ENCODE results near the gene AGAP1.

Gene AGAP1

DNA sequence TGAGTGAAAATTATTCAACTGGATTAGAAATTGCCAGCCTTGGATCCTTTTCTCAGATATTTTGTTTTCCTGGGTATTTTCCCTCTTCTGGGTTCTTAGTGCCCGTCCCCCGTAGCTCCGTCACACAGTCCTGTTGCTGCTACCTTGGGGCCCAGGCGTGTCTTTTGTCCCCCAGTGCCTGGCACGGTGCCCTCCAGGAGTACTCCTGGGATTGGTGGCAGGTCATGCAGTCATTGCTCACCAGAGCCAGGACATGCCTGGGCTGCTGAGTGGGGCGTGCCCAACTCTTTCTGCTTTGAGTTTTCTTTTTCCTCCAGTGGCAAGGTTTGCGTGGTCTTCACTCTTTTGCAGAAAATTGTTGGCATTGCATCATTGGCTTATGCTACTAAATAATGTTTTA lies 275.2 kb downstream of the AGAP1 start:
- TF ChIP-seq, protein P1, sequence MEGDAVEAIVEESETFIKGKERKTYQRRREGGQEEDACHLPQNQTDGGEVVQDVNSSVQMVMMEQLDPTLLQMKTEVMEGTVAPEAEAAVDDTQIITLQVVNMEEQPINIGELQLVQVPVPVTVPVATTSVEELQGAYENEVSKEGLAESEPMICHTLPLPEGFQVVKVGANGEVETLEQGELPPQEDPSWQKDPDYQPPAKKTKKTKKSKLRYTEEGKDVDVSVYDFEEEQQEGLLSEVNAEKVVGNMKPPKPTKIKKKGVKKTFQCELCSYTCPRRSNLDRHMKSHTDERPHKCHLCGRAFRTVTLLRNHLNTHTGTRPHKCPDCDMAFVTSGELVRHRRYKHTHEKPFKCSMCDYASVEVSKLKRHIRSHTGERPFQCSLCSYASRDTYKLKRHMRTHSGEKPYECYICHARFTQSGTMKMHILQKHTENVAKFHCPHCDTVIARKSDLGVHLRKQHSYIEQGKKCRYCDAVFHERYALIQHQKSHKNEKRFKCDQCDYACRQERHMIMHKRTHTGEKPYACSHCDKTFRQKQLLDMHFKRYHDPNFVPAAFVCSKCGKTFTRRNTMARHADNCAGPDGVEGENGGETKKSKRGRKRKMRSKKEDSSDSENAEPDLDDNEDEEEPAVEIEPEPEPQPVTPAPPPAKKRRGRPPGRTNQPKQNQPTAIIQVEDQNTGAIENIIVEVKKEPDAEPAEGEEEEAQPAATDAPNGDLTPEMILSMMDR (IDR thresholded peaks at IDR 0.05; ENCODE audit: insufficient read depth, low read depth, low read length, missing control alignments) = no peak
- H3K4me3 ChIP-seq (ENCODE audit: low read length) = no peak overlapping the region
- peak; percentile 66 for DNase-seq (ENCODE audit: low read depth)

DNA sequence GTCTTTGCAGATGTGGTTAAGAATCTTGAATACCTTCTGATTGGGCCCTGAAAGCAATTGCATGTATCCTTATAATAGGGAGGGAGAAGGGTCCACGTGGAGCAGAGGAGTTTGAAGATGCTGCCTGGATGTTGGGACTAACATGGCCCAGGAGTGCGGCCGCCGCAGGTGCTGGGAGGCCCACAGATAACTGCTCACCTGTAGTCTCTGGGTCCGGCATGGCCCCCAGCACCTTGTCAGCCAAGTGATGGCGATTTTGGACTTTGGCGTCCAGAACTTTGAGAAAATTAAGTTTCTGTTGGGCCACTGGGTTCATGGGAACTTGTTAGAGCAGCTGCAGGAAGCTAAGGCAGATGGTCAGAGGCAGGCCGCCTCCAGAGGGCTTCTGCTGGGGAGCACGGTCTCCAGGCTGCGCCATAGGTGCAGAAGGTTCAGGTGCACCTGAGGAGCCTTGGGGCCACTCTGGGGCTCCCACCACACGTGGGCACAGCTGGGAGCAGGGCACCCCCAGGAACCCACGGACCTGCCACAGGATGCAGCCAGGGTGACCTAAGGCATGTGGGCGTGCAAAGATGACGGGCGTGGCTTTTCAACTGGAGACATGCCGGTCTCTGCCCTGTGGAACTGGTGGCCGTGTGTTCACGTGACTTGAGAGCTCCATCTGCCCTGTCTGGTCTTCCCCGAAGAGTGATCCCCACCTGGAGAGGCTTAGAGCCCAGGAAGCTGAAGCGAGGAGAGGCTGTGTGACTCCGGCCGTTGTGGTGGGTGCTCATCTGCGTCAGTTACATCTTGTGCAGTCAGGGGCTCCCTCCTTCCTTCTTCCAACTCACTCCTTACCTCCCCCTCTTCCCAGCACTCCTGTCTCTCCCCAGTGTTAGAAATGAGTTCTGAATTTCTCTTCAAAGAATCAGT lies 277.3 kb downstream of the AGAP1 start:
- no peak for DNase-seq (ENCODE audit: low read depth)
- H3K4me3 ChIP-seq (ENCODE audit: low read length) = no peak overlapping the region
- TF ChIP-seq, protein P1 (IDR thresholded peaks at IDR 0.05; ENCODE audit: insufficient read depth, low read depth, low read length, missing control alignments) = no peak

DNA sequence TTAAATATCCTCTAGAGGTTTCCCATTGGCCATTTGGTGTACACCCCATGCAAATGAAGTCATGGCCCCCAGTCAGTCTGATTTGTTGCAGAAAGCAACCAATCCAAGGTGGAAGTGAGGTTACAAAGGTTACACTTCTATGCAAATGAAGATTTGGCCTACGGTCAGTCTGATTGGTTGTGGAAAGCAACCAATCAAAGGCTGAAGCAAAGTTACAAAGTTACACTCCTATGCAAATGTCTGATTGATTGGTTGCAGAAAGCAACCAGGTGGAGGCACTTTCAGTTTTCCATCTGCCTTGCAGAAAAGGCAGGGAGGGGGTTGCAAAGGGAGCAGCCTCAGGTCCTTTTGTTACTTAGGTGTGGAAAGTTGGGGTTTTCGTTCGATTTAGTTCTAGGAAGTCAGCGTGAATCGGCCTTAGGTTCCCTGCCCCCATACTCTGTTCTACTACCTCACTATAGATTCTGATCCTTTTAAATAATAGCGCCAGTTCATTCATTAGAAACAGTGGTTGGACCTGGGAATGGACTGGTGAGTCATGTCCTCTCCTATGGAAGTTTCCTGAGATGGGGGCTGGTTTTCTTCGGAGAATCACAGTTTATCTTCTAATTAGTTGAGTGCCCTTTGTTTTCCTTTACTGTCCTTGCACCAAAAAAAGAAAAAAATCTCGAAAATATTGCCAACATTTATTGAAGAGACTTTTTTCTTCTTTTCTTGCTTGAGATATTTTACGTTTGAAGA lies 279.5 kb downstream of the AGAP1 start:
- no peak for DNase-seq (ENCODE audit: low read depth)
- TF ChIP-seq, protein P1 (IDR thresholded peaks at IDR 0.05; ENCODE audit: insufficient read depth, low read depth, low read length, missing control alignments) = no peak
- H3K4me3 ChIP-seq (ENCODE audit: low read length) = no peak overlapping the region

DNA sequence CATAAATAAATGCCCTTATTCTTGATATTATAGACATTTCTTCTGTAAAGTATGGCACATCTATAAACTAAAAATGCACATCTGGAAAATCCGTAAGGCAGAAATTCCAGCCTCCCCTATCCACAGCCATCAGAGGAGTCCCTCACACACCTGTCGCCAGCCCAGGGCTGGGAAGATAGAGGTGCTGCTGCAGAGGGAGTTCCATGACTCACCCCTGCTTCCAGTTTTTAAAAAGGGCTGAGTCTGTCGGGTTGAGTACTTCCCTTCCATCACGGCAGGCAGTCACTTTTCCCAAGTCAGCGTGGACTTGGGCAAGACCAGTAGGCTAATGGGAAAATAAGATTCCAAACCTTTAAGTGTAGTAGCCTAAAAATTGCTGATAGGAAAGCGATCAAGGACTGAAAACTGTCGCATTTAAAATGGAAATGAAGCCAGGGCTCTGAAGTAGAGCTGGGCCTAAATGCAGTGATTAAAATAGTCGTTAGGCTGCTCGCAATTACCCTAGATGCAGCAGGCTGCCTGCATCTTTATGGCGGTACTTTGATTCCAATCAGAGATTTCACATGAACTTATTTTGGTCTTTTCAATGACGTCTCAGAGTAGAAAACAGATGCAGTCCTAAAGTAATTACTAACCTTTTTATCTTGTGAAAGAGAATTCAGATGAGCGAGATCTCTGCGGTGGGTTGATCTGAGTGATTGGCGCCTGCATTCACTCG lies 280.5 kb downstream of the AGAP1 start:
- H3K4me3 ChIP-seq (ENCODE audit: low read length) = no peak overlapping the region
- TF ChIP-seq, protein P1 (IDR thresholded peaks at IDR 0.05; ENCODE audit: insufficient read depth, low read depth, low read length, missing control alignments) = no peak

DNA sequence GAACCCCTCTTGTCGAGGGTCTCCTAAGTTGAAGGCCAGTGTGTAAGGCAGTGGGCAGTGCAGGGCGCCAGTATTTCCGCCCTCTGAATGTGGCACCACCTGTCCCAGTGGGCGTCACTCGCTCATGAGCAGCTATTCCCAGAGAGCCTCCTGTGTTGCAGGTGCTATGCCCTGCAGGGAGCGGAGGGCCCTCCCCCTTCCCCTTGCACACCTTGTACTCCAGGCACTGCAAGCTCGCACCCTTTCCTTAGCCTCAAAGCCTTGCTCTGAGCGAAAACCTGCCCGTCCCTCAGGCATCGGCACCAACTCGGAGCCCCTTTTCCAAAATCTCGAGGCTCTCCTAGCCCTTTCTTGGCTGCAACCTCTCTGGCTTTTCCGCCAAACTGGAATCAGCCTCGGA lies 282.7 kb downstream of the AGAP1 start:
- no peak overlapping the region for H3K4me3 ChIP-seq (ENCODE audit: low read length)
- TF ChIP-seq, protein P1 (IDR thresholded peaks at IDR 0.05; ENCODE audit: insufficient read depth, low read depth, low read length, missing control alignments) = no peak
- no peak for DNase-seq (ENCODE audit: low read depth)

More for the DNA sequence above, 280.5 kb downstream of the AGAP1 start:
- peak; percentile 10 for DNase-seq (ENCODE audit: low read depth)

DNA sequence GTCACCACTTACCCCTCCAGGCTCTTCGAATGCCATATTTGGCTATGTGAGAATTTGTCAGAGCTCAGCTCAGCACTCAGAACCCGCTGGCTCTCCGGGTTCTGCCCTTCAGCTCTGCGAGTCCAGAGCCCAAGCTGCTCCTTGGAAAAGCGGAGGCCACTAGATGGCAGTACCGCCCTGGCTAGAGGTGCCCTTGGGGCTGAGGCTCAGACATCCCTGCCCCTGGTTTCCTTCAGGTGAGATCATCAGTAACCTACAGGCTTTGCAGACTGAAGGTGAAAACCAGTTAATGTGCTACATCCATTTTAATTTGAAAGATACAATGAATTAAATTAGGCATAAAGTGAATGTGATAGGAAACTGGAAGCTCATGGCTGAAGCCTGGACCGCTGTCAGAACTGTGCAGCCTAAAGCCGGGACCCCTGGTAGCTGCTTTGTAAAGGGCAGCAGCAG lies 285.6 kb downstream of the AGAP1 start:
- no peak overlapping the region for H3K4me3 ChIP-seq (ENCODE audit: low read length)
- DNase-seq (ENCODE audit: low read depth) = peak; percentile 88
- TF ChIP-seq, protein P1 (IDR thresholded peaks at IDR 0.05; ENCODE audit: insufficient read depth, low read depth, low read length, missing control alignments) = peak; percentile 97

Measured in epithelial cell of esophagus (primary cell).